GM12801 (cell line): ENCODE data around the gene COX8A.

ENCODE experiments used
- TF ChIP-seq, protein P1 (sequence below): IDR thresholded peaks from one replicate; pipeline ENCODE4 v1.5.1; 2011; ENCODE audit warnings: control low read depth; ENCODE audit not compliant: insufficient read length; ENCODE audit errors: extremely low read depth

Gene COX8A

DNA sequence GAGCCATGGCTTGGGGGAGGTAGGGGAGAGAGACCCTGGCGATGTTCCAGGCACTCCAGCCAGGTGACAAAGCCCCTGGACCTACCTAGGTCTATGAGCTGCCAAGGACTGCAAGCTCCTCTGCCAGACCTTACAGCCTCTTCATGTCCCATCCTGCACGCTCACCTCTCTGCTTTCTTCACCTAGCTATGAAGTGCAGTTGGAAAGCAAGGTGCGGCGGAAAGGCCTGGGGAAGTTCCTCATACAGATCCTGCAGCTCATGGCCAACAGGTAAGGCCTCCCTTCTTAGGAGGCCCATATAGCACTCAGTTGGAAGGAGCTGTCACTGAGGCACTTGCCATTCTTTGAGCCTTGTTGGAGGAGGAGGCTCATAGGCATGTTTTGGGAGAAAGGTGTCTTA lies 21.9 kb upstream of the COX8A start:
- TF ChIP-seq, protein P1, sequence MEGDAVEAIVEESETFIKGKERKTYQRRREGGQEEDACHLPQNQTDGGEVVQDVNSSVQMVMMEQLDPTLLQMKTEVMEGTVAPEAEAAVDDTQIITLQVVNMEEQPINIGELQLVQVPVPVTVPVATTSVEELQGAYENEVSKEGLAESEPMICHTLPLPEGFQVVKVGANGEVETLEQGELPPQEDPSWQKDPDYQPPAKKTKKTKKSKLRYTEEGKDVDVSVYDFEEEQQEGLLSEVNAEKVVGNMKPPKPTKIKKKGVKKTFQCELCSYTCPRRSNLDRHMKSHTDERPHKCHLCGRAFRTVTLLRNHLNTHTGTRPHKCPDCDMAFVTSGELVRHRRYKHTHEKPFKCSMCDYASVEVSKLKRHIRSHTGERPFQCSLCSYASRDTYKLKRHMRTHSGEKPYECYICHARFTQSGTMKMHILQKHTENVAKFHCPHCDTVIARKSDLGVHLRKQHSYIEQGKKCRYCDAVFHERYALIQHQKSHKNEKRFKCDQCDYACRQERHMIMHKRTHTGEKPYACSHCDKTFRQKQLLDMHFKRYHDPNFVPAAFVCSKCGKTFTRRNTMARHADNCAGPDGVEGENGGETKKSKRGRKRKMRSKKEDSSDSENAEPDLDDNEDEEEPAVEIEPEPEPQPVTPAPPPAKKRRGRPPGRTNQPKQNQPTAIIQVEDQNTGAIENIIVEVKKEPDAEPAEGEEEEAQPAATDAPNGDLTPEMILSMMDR: no peak

DNA sequence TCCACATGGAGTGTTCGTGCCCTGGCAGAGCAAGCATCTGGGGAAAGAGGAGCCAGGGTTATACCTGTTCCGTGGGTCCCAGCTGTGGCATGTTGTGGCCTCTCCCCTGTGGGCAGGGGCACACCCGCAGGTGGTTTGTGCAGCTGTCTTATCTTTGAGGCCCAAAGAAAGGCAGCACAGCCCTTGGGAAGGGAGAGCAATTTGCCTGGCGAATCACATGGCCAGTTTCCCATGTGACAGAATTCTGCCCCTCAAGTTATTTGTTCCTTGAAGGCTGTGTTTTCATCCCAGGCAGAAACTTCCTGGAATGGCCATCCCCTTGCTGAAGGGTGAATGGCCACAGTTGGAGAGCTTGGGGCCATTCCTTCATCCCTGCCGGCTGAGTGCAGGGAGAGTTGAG lies 16.4 kb upstream of the COX8A start:
- TF ChIP-seq, protein P1: no peak

DNA sequence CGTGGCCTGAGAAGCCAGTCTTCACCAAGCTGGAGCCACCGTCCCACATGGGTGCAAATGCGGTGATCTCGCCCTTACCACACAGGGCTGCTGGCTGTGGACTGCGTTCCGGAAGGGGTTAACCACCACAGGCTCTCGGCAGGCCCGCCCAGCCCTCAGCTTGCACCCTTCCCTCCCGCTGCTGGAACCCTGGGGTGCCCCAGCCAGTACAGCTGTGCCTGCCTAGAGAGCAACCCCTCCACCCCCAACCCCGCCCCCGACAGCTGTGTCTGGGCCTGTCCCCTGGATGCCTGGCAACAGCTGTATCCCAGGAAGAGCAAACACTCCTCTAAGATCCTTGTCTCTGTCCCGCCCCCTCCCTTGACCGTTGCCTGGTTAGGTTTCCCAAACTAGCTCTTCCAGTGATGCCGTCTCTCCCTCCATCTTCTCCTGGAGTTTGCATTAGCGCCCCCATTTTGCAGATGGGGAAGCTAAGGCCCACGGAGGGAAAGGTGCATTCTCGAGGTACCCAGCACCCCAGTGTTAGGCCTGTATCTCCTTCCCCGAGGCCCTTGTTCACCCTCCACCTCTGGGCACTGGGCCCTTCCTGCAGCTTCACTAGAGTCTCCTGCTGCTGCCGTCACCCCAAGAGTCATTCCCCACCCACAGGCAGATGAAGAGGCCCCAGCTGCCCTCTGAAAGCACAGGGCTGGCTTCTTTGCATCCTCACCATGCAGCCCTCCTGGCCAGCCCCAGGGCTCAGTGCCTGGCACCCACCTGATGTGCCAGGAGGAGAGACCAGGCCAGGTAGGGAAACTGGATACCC lies 12.6 kb upstream of the COX8A start:
- TF ChIP-seq, protein P1: no peak

DNA sequence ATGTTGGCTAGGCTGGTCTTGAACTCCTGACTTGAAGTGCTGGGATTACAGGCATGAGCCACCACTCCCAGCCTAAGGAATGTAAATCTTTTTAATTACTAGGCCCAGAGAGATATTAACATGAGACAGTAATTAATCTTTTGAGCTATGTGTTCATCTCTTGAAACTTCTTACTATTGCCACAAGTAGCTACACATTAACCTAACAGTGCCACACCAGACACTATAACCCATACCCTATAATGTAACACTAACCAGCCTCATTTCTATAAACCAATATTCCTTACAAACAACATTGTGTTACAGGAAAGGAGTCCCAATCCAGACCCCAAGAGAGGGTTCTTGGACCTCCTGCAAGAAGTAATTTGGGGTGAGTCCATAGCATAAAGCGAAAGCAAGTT lies 8.0 kb upstream of the COX8A start:
- TF ChIP-seq, protein P1: no peak

DNA sequence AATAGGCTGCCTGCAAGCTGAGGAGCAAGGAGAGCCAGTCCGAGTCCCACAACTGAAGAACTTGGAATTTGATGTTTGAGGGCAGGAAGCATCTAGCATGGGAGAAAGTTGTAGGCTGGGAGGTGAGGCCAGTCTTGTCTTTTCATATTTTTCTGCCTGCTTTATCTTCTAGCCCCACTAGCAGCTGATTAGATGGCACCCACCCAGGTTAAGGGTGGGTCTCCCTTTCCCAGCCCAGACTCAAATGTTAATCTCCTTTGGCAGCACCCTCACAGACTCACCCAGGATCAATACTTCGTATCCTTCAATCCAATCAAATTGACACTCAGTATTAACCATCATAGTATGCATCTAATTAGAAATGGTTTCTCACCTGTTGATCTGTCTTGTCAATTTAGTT lies 5.0 kb upstream of the COX8A start:
- TF ChIP-seq, protein P1: no peak

DNA sequence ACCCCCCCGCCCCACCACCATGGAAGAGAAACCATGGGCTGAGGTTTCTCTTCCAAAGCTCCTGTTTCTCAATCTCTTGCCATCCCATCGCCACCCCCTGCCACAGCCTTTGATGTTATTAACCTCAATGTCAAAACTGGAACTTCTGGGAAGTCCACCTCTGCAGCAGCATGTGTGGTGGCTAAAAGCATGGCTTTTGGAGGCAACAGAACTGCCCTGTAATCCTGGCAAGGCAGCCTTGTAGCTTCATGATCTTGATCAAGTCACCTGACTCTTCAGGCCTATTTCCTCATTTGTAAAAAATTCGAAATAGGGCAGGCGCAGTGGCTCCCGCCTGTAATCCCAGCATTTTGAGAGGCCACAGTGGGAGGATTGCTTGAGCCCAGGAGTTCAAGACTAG lies 3.5 kb upstream of the COX8A start:
- TF ChIP-seq, protein P1: no peak

DNA sequence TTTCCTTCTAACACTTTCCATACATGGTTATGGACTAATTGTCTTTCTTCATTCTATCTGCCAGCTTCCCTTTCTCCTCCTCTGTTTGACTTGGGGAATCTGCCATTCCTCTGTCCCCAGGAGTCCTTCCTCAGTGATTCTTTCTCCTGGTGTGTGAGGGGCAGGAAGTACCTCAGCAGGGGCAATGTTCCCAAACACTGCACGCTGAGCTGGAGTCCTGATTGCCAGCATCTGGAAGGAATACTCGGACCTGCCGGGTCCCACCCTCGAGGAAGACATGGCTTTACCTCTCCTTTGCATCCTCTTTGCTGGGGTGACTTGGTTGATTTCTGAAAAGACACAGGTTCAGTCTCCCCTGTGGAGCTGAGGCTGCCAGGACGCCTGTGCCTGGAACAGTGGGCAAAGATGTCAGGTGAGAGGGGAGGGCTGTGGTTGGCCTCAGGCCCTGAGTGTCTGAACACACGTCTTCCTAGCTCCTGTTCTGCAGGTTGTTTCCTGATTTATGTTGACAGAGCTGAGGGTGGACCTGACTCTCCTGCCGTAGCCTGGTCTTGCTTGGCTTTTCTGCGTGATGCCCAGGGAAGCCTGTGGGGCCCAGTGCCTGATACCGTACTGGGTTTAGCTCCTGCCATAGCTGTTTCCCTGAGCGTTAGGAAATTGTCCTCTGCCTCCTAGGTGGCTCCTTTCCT lies 4.3 kb downstream of the COX8A start:
- TF ChIP-seq, protein P1: no peak
